GM23248 (cell line): ENCODE measurements around the gene PPM1H.

ENCODE experiments used
- EZH2 ChIP-seq: fragments of 200-600 bp; sonication (generic); IDR thresholded peaks from 2 replicates; pipeline ENCODE4 v1.6.1; 2018; ENCODE audit warnings: antibody characterized with exemption, mild to moderate bottlenecking; ENCODE audit not compliant: insufficient read depth, poor library complexity, severe bottlenecking
- EZH2phosphoT487 ChIP-seq: fragments of 200-600 bp; sonication (generic); IDR thresholded peaks from 2 replicates; pipeline ENCODE4 v1.6.1; 2018; ENCODE audit warnings: antibody characterized with exemption, moderate library complexity, mild to moderate bottlenecking, low read depth; ENCODE audit not compliant: insufficient read depth

DNA sequence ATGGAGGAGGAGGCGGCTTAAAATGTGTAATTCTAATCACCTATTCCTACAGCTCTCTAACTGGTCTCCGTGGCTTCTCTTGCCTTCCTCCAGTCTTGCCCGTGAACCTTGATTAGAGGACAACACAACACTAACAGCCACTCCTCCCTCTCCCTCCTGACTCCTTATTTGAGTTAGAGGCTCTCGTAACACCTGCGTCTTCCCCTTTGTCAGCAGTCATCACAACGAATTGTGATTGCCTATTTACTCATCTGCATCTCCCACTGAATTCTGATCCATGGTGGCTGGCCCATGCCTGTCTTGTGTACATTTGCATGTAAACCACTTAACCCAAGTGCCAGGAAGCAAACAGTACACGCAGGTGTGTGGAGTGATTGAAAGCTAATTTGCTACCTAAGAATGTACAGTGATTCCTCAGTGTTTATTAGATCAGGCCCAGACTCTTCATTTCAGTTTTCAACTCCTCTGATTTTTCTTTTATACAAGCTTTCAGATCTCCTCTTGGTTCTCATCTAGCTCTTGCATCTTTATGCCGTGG is 313.8 kb downstream of the PPM1H start:
- no peak for TF ChIP-seq EZH2
- no peak for TF ChIP-seq EZH2phosphoT487
